ENCODE results near the gene ADAMTS8.
A peak's percentile ranks its signal among the peaks of the same experiment; 100 is the strongest.

ADAMTS8 gene

GRCh38 chr11:130454491-130455252 lies 26.3 kb upstream of the ADAMTS8 start:
- no peaks in the 10 kb centered on the region for H3K36me3 ChIP-seq (ENCODE audit: insufficient read depth, low read length)
- peaks cover 16% of the 10 kb centered on the region for H3K27me3 ChIP-seq (ENCODE audit: insufficient read depth, low read length)
- no peaks in the 10 kb centered on the region for H3K9me3 ChIP-seq (ENCODE audit: low read length)

GRCh38 chr11:130452940-130453339 lies 24.5 kb upstream of the ADAMTS8 start:
- Histone ChIP-seq H3K4me3 (ENCODE audit: low read length) (no peak overlapping the region), H3K36me3 (ENCODE audit: insufficient read depth, low read length) (no peaks in the 10 kb centered on the region), H2AFZ (ENCODE audit: low read depth, low read length) (no peak overlapping the region), H3K4me1 (ENCODE audit: insufficient read depth, low read length) (peaks cover 11% of the 10 kb centered on the region), H3K9me3 (ENCODE audit: low read length) (no peaks in the 10 kb centered on the region), H3K27me3 (ENCODE audit: insufficient read depth, low read length) (peaks cover 20% of the 10 kb centered on the region)

More at GRCh38 chr11:130454491-130455252, 26.3 kb upstream of the ADAMTS8 start:
- H3K4me1 ChIP-seq (ENCODE audit: insufficient read depth, low read length), result peaks cover 2% of the 10 kb centered on the region
- H2AFZ ChIP-seq (ENCODE audit: low read depth, low read length), result no peak overlapping the region
- H3K4me3 ChIP-seq (ENCODE audit: low read length), result no peak overlapping the region

GRCh38 chr11:130452176-130452575 lies 23.8 kb upstream of the ADAMTS8 start:
- H3K9me3 ChIP-seq (ENCODE audit: low read length), result no peaks in the 10 kb centered on the region
- H3K4me1 ChIP-seq (ENCODE audit: insufficient read depth, low read length), result peaks cover 12% of the 10 kb centered on the region
- H3K27me3 ChIP-seq (ENCODE audit: insufficient read depth, low read length), result peaks cover 20% of the 10 kb centered on the region
- H2AFZ ChIP-seq (ENCODE audit: low read depth, low read length), result no peak overlapping the region
- no peaks in the 10 kb centered on the region for H3K36me3 ChIP-seq (ENCODE audit: insufficient read depth, low read length)
- H3K4me3 ChIP-seq (ENCODE audit: low read length), result no peak overlapping the region

- H3K36me3 ChIP-seq (ENCODE audit: insufficient read depth, low read length), result no peaks in the 10 kb centered on the region
- H3K4me1 ChIP-seq (ENCODE audit: insufficient read depth, low read length), result peaks cover 12% of the 10 kb centered on the region
- no peaks in the 10 kb centered on the region for H3K9me3 ChIP-seq (ENCODE audit: low read length)
- no peak overlapping the region for H3K4me3 ChIP-seq (ENCODE audit: low read length)
- H3K27me3 ChIP-seq (ENCODE audit: insufficient read depth, low read length), result peaks cover 20% of the 10 kb centered on the region
- H2AFZ ChIP-seq (ENCODE audit: low read depth, low read length), result no peak overlapping the region
Measured at GRCh38 chr11:130451231-130452019, 23.0 kb upstream of the ADAMTS8 start.

GRCh38 chr11:130449996-130450769 lies 21.8 kb upstream of the ADAMTS8 start:
- peaks cover 12% of the 10 kb centered on the region for H3K4me1 ChIP-seq (ENCODE audit: insufficient read depth, low read length)
- peaks cover 20% of the 10 kb centered on the region for H3K27me3 ChIP-seq (ENCODE audit: insufficient read depth, low read length)
- H3K4me3 ChIP-seq (ENCODE audit: low read length), result peak overlapping the region; percentile 55
- no peak overlapping the region for H2AFZ ChIP-seq (ENCODE audit: low read depth, low read length)
- H3K36me3 ChIP-seq (ENCODE audit: insufficient read depth, low read length), result no peaks in the 10 kb centered on the region
- H3K9me3 ChIP-seq (ENCODE audit: low read length), result no peaks in the 10 kb centered on the region

GRCh38 chr11:130449310-130449990 lies 21.0 kb upstream of the ADAMTS8 start:
- Histone ChIP-seq H3K9me3 (ENCODE audit: low read length) (no peaks in the 10 kb centered on the region), H3K4me1 (ENCODE audit: insufficient read depth, low read length) (peaks cover 12% of the 10 kb centered on the region), H3K27me3 (ENCODE audit: insufficient read depth, low read length) (peaks cover 20% of the 10 kb centered on the region), H3K4me3 (ENCODE audit: low read length) (peak overlapping the region; percentile 55), H2AFZ (ENCODE audit: low read depth, low read length) (peak overlapping the region; percentile 93), H3K36me3 (ENCODE audit: insufficient read depth, low read length) (no peaks in the 10 kb centered on the region)

GRCh38 chr11:130448416-130449309 lies 20.3 kb upstream of the ADAMTS8 start, which contains the start of gene ADAMTS15:
TSS of gene ADAMTS15 (plus strand) at chr11:130448645. CDS start at chr11:130448974, 329 bp downstream.
- Histone ChIP-seq H3K27me3 (ENCODE audit: insufficient read depth, low read length) (peaks cover 20% of the 10 kb centered on the region), H3K4me3 (ENCODE audit: low read length) (peak within 1 kb of the TSS; percentile 55), H3K4me1 (ENCODE audit: insufficient read depth, low read length) (peaks cover 12% of the 10 kb centered on the region), H2AFZ (ENCODE audit: low read depth, low read length) (peak within 1 kb of the TSS; percentile 93), H3K36me3 (ENCODE audit: insufficient read depth, low read length) (no peaks in the 10 kb centered on the region), H3K9me3 (ENCODE audit: low read length) (no peaks in the 10 kb centered on the region)

- peaks cover 20% of the 10 kb centered on the region for H3K27me3 ChIP-seq (ENCODE audit: insufficient read depth, low read length)
- peak overlapping the region; percentile 93 for H2AFZ ChIP-seq (ENCODE audit: low read depth, low read length)
- H3K36me3 ChIP-seq (ENCODE audit: insufficient read depth, low read length), result no peaks in the 10 kb centered on the region
- no peaks in the 10 kb centered on the region for H3K9me3 ChIP-seq (ENCODE audit: low read length)
- H3K4me1 ChIP-seq (ENCODE audit: insufficient read depth, low read length), result peaks cover 12% of the 10 kb centered on the region
- H3K4me3 ChIP-seq (ENCODE audit: low read length), result peak overlapping the region; percentile 55
Measured at GRCh38 chr11:130448039-130448415, 19.6 kb upstream of the ADAMTS8 start.

- Histone ChIP-seq H2AFZ (ENCODE audit: low read depth, low read length) (no peak overlapping the region), H3K4me1 (ENCODE audit: insufficient read depth, low read length) (peaks cover 12% of the 10 kb centered on the region), H3K27me3 (ENCODE audit: insufficient read depth, low read length) (peaks cover 14% of the 10 kb centered on the region), H3K9me3 (ENCODE audit: low read length) (no peaks in the 10 kb centered on the region), H3K36me3 (ENCODE audit: insufficient read depth, low read length) (no peaks in the 10 kb centered on the region), H3K4me3 (ENCODE audit: low read length) (no peak overlapping the region)
Measured at GRCh38 chr11:130445788-130446187, 17.4 kb upstream of the ADAMTS8 start.

- H3K9me3 ChIP-seq (ENCODE audit: low read length), result no peaks in the 10 kb centered on the region
- no peaks in the 10 kb centered on the region for H3K36me3 ChIP-seq (ENCODE audit: insufficient read depth, low read length)
- H3K4me1 ChIP-seq (ENCODE audit: insufficient read depth, low read length), result no peaks in the 10 kb centered on the region
- H2AFZ ChIP-seq (ENCODE audit: low read depth, low read length), result no peak overlapping the region
- no peaks in the 10 kb centered on the region for H3K27me3 ChIP-seq (ENCODE audit: insufficient read depth, low read length)
- no peak overlapping the region for H3K4me3 ChIP-seq (ENCODE audit: low read length)
Measured at GRCh38 chr11:130442737-130443136, 14.3 kb upstream of the ADAMTS8 start.

GRCh38 chr11:130441719-130442118 lies 13.3 kb upstream of the ADAMTS8 start:
- H3K9me3 ChIP-seq (ENCODE audit: low read length), result no peaks in the 10 kb centered on the region

GRCh38 chr11:130439876-130440275 lies 11.5 kb upstream of the ADAMTS8 start:
- H3K4me1 ChIP-seq (ENCODE audit: insufficient read depth, low read length), result no peaks in the 10 kb centered on the region
- H3K4me3 ChIP-seq (ENCODE audit: low read length), result no peak overlapping the region
- no peak overlapping the region for H2AFZ ChIP-seq (ENCODE audit: low read depth, low read length)
- no peaks in the 10 kb centered on the region for H3K27me3 ChIP-seq (ENCODE audit: insufficient read depth, low read length)
- no peaks in the 10 kb centered on the region for H3K36me3 ChIP-seq (ENCODE audit: insufficient read depth, low read length)
- H3K9me3 ChIP-seq (ENCODE audit: low read length), result no peaks in the 10 kb centered on the region

More at GRCh38 chr11:130441719-130442118, 13.3 kb upstream of the ADAMTS8 start:
- H3K4me3 ChIP-seq (ENCODE audit: low read length), result no peak overlapping the region
- no peak overlapping the region for H2AFZ ChIP-seq (ENCODE audit: low read depth, low read length)
- no peaks in the 10 kb centered on the region for H3K36me3 ChIP-seq (ENCODE audit: insufficient read depth, low read length)
- no peaks in the 10 kb centered on the region for H3K4me1 ChIP-seq (ENCODE audit: insufficient read depth, low read length)
- no peaks in the 10 kb centered on the region for H3K27me3 ChIP-seq (ENCODE audit: insufficient read depth, low read length)
